Hepatocyte (in vitro differentiated cells): ENCODE data around the gene F12. TPM values are rescaled to one million over a fixed set of nuclear protein-coding genes. Genes with fewer than 3 reads are reported as not detected.

ENCODE experiments used
- DNase-seq: peaks from one replicate; pipeline ENCODE4 v3.0.0-alpha.2; 2016; ENCODE audit warnings: low spot score
- H2AFZ ChIP-seq: fragments of 200-600 bp; sonication (generic); 2 replicates; pipeline ENCODE4 v1.6.0; 2016; ENCODE audit warnings: antibody characterized with exemption, mild to moderate bottlenecking
- H3K27ac ChIP-seq: fragments of 200-600 bp; sonication (generic); 2 replicates; pipeline ENCODE4 v1.5.1; 2016; ENCODE audit warnings: mild to moderate bottlenecking
- H3K27me3 ChIP-seq: fragments of 200-600 bp; sonication (generic); 2 replicates; pipeline ENCODE4 v1.6.1; 2016
- H3K36me3 ChIP-seq: fragments of 200-600 bp; sonication (generic); replicated peaks from 2 replicates; pipeline ENCODE4 v1.5.1; 2016; ENCODE audit warnings: low read depth; ENCODE audit not compliant: insufficient read depth
- H3K4me1 ChIP-seq: fragments of 200-600 bp; sonication (generic); 2 replicates; pipeline ENCODE4 v1.5.1; 2016; ENCODE audit warnings: mild to moderate bottlenecking, moderate library complexity; ENCODE audit not compliant: insufficient read depth
- H3K4me2 ChIP-seq: fragments of 200-600 bp; sonication (generic); 2 replicates; pipeline ENCODE4 v1.6.0; 2016
- H3K4me3 ChIP-seq: fragments of 200-600 bp; sonication (generic); 2 replicates; pipeline ENCODE4 v1.5.1; 2016; ENCODE audit warnings: mild to moderate bottlenecking
- H3K79me2 ChIP-seq: fragments of 200-600 bp; sonication (generic); 2 replicates; pipeline ENCODE4 v1.6.0; 2017; ENCODE audit warnings: mild to moderate bottlenecking
- H3K9me2 ChIP-seq: fragments of 200-600 bp; sonication (generic); replicated peaks from 2 replicates; pipeline ENCODE4 v1.6.0; 2017; ENCODE audit warnings: mild to moderate bottlenecking; ENCODE audit not compliant: insufficient read depth
- H3K9me3 ChIP-seq: fragments of 200-600 bp; sonication (generic); 2 replicates; pipeline ENCODE4 v1.5.1; 2016; ENCODE audit warnings: low read depth, mild to moderate bottlenecking
- H4K20me1 ChIP-seq: fragments of 200-600 bp; sonication (generic); 2 replicates; pipeline ENCODE4 v1.6.0; 2016; ENCODE audit warnings: mild to moderate bottlenecking; ENCODE audit not compliant: insufficient read depth, poor library complexity, severe bottlenecking
- CTCF ChIP-seq: fragments of 200-600 bp; sonication (generic); IDR thresholded peaks from 2 replicates; pipeline ENCODE4 v1.5.1; 2016; ENCODE audit warnings: antibody characterized with exemption, mild to moderate bottlenecking; ENCODE audit not compliant: poor library complexity
- EZH2 ChIP-seq: fragments of 200-600 bp; sonication (generic); IDR thresholded peaks from 2 replicates; pipeline ENCODE4 v1.6.1; 2016; ENCODE audit warnings: antibody characterized with exemption, mild to moderate bottlenecking, borderline replicate concordance
- EZH2phosphoT487 ChIP-seq: fragments of 200-600 bp; sonication (generic); IDR thresholded peaks from one replicate; pipeline ENCODE4 v1.6.1; 2018; ENCODE audit warnings: antibody characterized with exemption, mild to moderate bottlenecking, low read depth, moderate library complexity; ENCODE audit not compliant: unreplicated experiment, severe bottlenecking
- WGBS: methylation state at CpG from one replicate; pipeline ENCODE4 v1.1.6; 2016; ENCODE audit warnings: low lambda C conversion rate; ENCODE audit errors: missing lambda C conversion rate; 5-methylcytosine and 5-hydroxymethylcytosine counted together
- polyA plus RNA-seq: library from polyadenylated mRNA; unstranded; fragments of >200 nt; fragmentation: Nextera tagmentation; extraction: Ambion mirVana; gene quantifications from 2 replicates; pipeline ENCODE4 v1.2.1, GENCODE V29; 2016
- total RNA-seq: library from RNA; depleted of rRNA; stranded (reverse); fragments of >200 nt; gene quantifications from 2 replicates; pipeline ENCODE4 v1.2.3, GENCODE V29; 2014

F12 gene
- total and polyA plus RNA-seq, 2 experiments from 2014 or later: 18.2 to 46.6 TPM

- Histone ChIP-seq H3K9me3 (no peaks in the 10 kb centered on the region), H3K27ac (peak within 1 kb of the TSS; percentile 90), H4K20me1 (peaks cover 4% of the 10 kb centered on the region), H3K27me3 (no peaks in the 10 kb centered on the region), H3K79me2 (peaks cover 29% of the 10 kb centered on the region), H3K4me3 (peak within 1 kb of the TSS; percentile 60), H3K36me3 (no peaks in the 10 kb centered on the region), H3K4me1 (peaks cover 9% of the 10 kb centered on the region), H2AFZ (peak within 1 kb of the TSS; percentile 25), H3K9me2 (no peaks in the 10 kb centered on the region), H3K4me2 (peak within 1 kb of the TSS; percentile 97)
- peak; percentile 73 for DNase-seq
- WGBS: under 1% methylated on average over 29 of the region's 82 CpGs
- TF ChIP-seq CTCF (no peak), EZH2phosphoT487 (no peak), EZH2 (no peak)
Measured at GRCh38 chr5:177426566-177427210, 17.3 kb upstream of the F12 start, which contains the start of gene GRK6. TSS of gene GRK6 (plus strand) at chr5:177426676. CDS start at chr5:177426846, 170 bp downstream.

- no peaks in the 10 kb centered on the region for H3K27me3 ChIP-seq
- H2AFZ ChIP-seq: peak overlapping the region; percentile 25
- no peaks in the 10 kb centered on the region for H3K9me3 ChIP-seq
- peaks cover 4% of the 10 kb centered on the region for H4K20me1 ChIP-seq
- peak overlapping the region; percentile 12 for H3K4me3 ChIP-seq
- no peaks in the 10 kb centered on the region for H3K36me3 ChIP-seq
- peak overlapping the region; percentile 90 for H3K27ac ChIP-seq
- no peak for TF ChIP-seq EZH2
- TF ChIP-seq EZH2phosphoT487: no peak
- TF ChIP-seq CTCF: no peak
- peak; percentile 100 for DNase-seq
- peaks cover 9% of the 10 kb centered on the region for H3K4me1 ChIP-seq
- peak overlapping the region; percentile 73 for H3K4me2 ChIP-seq
- H3K79me2 ChIP-seq: peaks cover 29% of the 10 kb centered on the region
- no peaks in the 10 kb centered on the region for H3K9me2 ChIP-seq
- WGBS: 1% methylated on average over 50 of the region's 52 CpGs
Measured at GRCh38 chr5:177425801-177426565, 16.6 kb upstream of the F12 start.

- H2AFZ ChIP-seq: peak overlapping the region; percentile 25
- peaks cover 29% of the 10 kb centered on the region for H3K79me2 ChIP-seq
- no peaks in the 10 kb centered on the region for H3K9me3 ChIP-seq
- peak overlapping the region; percentile 12 for H3K4me3 ChIP-seq
- H3K9me2 ChIP-seq: no peaks in the 10 kb centered on the region
- TF ChIP-seq EZH2: no peak
- TF ChIP-seq EZH2phosphoT487: no peak
- H3K4me1 ChIP-seq: peaks cover 9% of the 10 kb centered on the region
- H3K4me2 ChIP-seq: peak overlapping the region; percentile 73
- no peaks in the 10 kb centered on the region for H3K27me3 ChIP-seq
- H3K36me3 ChIP-seq: no peaks in the 10 kb centered on the region
- DNase-seq: no peak
- peak overlapping the region; percentile 90 for H3K27ac ChIP-seq
- H4K20me1 ChIP-seq: peaks cover 4% of the 10 kb centered on the region
- 46% methylated on average over 13 of the region's 13 CpGs for WGBS
Measured at GRCh38 chr5:177425196-177425800, 15.9 kb upstream of the F12 start.
